Activated CD4-positive, alpha-beta T cell treated with anti-CD3 and anti-CD28 coated beads for 48 hours (primary cell): ENCODE data around the gene KIRREL1.

Experiments used
- DNase-seq: peaks from one replicate; pipeline ENCODE4 v3.0.0-alpha.2; 2020

Gene KIRREL1

DNA sequence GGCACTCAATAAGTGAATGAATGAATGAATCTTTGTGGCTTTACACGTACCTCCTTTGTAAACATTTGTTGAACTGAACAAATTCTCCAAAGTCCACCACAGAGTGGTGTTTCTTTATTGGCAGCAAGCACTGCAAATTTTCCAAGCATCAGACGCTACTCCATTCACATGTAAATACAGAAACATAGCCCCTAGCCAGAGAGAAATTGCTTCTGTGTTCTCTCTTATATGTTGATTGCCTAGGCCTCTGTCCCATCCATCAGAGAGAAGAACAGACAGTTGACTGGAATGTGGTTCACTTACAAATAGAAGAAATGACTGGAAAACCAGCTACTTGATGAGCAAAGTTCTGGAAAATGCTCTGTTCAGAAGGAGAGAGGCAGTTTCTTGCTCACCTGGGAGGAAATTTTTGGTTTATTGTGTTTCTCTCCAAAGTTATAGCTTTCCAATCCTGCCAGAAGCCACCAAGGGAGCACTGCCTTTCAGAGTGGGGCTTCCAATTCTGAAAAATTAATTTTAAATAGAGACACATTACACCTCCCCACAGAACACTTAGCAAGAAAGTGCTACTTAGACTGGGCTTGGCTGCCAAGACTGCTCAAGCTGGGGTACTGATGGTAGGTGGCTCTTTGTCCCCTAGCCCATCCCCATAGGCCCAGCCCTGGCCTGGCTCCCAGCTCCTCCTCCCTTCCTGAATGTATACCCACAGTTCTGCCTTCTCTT, 18.1 kb upstream of the KIRREL1 start:
- DNase-seq = no peak

DNA sequence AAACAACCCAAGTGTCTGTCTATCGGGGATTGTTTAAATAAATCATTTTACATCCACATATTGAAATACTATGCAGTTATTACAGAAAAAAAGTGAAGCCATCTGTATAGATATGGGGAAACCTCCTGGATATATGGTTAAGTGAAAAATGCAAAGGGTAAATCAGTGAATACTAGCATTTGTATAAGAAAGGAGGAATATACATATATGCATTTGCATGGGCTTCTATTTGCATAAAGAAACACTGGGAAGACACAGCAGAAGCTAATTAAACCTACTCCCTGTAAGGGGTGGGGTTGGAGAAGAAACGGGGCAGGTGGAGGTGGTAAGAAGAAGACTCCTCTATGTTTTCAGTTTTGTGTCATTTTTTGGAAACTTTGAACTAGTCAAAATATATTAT, 16.6 kb upstream of the KIRREL1 start:
- no peak for DNase-seq

DNA sequence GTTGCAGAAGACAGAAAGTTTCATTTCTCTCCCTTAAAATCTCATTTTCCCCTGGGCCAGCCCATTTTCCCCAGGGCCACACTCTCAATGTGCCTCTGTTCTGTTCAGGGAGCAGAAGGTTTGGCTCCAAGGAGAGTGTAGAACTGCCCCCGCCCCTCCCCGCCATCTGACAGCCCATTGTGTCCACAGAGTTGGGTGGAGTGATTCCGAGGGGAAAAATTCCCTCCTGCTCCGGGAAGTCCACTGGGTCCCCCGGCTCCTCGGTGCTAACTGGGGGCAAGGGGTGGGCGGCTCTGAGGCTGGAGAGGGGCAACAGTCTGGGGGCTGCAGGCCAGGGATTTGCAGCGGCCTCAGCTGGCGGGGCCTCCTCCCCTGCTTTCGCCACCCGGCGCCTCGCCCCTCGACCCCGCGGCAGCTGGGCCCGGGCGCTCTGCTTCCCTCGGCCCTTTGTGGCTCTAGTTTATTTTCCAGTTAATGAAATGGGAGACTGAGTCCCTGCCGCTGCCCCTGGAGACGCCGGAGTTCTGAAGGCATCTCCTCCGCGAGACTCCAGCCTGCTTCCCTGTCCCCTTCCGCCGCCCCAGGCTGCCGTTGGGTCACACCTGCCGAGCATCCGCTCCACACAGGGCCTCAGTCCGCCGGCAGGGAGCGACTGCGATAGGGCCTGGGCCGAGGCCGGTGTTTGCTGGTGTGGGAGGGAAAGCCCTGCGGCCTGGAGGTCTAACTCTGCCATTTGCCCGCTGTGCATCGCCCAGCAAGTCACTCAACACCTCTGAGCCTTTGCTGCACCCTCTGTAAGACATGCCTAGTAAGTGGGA, 14.7 kb upstream of the KIRREL1 start:
- no peak for DNase-seq

DNA sequence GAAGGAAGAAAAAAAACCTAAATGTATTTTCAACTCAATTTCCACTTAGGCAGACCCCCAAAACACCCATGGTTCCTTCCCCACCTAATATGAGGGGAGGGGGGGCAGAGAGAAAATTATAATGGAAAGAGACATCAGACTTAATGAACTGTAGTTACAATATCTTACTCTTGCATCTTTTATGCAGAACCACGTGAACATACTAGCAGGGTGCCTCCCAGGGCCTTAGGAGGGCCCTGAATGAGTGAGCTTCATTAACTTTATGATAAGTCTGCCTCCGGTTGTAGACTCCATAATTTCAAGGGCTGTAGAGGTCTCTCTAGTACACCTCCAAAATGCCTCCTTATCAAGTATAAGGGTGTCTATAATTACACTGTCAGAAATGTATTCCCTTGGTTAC, 11.3 kb upstream of the KIRREL1 start:
- DNase-seq = no peak

DNA sequence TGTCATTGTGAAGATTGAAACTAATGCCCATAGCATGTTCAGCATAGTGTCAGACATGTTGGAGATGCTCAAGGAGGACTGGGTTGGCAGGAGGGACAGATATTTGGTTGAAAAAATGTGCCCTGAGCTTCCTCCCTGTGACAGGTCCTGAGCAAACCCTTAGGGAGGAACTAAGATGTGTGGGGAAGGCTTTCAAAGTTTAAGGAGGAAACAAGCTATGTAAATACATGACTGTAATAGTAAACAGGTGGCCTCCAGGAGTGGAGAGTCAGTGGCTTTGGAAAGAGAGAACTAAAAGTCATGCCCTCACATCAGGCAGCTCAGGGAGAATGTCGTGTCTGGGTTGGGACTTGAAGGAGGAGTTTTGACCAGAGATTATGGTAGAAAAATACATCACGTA, 9.7 kb upstream of the KIRREL1 start:
- no peak for DNase-seq

DNA sequence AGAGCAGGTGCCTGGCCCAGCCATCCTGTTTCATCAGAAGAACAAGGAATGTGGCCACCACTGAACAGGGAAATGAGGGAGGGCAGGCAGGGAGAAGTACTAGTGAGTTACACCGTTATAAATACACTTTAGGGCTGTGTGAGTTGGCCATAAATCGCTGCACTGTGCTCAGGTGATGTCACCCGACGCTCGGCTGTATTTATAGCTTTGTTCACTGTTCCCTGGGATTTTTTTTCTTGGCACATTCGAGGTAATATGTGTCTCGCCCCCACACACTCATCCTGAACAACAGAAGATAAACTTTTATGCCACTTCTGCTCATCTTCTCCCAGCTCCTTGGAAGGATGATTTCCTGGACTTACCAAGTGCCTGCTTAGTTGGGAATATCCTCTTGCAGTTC, 9.0 kb upstream of the KIRREL1 start:
- DNase-seq = no peak

DNA sequence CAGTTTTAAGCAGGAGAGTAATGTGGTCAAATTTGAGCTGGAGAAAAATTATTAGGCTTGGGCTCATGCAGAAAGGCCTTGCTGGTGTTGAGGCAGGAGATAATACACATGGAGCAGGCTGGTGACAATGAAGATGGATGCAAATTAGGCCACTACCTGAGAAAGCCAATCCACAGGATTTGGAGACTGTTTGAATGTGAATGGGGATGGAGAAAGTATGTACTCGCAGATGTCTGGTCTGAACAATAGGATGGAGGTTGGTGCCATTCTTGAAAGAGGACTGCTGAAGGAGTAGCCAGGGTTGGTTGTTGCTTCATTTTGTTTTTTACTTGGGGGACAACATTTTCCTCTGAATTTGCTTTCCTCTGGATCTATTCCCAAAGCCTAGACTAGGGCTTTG, 8.0 kb upstream of the KIRREL1 start:
- no peak for DNase-seq

DNA sequence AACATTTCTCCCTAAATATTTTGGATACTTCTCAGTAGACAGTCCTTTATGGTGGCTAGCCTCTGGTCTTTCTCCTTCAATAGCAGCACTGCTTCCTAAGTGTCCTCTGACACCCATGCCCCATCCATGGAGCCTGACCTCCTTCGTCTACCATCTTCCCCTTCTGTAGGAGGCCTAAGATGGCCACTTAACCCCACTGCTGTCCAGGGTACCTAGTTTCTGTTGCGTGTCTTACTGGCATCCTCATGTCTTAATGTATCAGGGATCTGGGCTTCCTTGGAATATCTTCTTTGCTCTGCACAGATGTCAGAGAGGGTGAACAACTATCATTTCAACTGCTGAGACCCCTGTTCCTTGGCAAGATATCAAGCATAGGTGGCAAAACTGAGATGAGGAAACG, 5.4 kb upstream of the KIRREL1 start:
- DNase-seq = no peak

DNA sequence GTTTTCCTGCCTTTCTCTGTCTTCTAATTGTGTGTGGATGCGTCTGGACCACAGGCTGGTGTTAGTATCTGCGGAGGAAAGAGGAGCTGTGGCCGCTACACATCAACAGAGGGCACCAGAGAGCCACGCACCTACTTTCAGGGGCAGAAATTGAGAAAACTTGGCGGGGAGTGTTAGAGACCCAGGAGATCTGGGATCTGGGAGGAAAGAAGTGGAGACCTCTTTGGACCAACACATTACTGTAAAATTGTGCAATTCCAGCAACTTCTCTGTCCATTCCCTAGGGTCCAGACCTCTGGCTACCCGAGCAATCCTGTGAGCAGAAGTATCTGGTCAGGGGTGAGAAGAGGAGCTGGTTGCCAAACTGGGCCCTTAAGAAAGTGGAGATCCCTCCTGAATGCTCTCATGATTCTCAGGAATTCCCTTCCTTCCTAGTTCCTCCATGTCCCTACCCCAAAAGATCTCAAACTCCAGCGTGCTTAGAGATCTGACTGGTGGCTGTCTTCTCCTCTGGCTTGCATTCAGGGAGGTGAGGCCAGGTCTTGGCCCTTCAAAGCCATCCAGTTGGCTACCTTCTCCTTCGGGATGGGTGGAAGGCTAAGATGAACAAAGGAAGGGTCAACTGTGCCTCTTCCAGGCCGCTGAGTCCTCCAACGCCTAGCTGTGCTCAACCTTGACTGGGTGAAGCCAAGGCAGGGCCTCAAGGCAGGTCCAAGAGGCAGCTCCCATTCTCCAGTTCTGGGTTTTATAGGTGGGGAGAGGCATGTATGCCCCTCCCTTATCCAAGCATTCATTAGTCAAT, 1.2 kb upstream of the KIRREL1 start:
- peak; percentile 65 for DNase-seq

DNA sequence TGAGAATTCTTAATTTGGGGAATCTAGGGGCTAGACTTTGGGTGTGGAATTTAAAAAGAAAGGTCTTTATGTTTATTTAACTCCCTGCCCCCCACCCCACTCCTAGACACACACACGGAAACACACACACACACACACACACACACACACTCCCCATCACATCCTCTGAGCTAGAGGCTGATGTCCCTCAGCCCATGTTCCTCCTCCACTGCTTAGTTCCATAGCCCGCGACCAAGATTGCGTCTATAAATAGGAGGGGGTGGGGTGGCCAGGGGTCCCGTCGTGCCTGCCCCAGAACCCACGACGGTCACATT, 655 bp upstream of the KIRREL1 start:
- DNase-seq = no peak

DNA sequence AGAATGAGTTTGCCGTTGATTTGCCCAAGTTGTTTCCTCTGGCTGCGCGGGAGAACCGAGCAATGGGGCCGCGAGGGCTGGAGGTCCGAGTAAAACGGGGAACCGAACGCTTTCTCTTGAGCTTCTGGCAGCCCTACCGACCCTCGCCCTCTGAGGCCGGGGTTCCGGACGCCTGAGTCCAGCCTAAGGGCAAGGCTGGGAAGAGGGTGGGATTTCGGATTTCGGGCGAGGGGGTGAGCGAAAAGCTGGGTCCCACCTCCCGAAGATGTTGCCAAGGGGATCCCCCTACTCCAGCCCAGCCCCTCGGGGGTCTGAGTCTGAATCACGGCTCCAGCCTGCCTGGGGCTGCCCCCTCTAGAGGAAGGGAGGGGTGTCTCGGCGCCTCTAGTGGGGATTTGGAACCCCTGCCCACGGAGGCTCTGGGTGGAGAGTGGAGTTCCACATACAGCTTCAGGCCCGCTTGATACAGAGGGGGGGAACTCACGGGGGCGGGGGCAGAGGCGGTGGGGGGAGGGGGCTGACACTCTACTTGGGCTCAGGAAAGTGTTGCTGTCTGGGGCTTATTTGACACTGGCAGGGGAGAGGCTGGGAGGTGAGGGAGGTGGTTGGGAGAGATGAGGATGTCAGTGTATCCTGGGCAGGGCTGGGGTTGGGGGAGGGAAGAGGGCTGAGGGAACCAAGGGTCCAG, 617 bp downstream of the KIRREL1 start:
- DNase-seq = no peak

DNA sequence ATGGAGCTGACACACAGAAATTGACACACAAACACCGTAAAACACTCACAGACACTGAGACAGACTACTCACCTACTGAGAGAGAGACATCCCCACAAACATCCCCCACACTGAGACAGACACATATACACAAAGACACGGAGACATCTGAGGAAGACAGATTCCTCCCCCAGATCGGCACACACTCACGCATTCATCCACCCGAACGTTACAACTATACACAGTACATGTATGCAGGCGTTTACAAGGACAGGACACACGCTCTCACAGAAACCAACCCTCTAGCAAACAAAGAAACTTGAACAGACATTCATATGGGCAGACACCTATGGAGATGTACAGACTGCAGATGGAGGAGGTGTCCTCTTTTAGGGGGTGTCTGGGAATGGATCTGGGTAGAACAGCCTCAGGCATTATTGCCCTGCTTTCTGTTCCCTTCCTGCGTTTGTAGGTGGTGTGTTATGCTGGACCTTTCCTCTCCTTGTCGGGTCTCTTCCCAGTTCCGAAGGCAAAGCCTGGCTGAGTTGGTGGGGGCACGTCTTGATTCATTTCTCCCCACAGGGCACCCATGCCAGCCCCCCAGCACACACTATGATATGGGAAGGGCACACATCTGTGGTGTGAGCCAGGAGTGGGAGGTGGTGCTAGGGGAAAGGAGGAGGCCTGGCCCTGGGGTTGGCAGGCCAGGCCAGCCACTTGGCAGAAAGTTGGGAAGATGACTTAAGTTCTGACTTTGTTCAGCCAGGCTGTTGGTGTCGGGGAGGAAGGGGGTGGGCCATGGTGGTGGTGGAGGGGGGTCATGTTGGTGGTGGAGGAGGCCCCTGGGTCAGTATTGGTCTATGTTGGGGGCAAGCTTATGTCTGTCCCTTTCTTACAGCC, 1.5 kb downstream of the KIRREL1 start:
- no peak for DNase-seq

DNA sequence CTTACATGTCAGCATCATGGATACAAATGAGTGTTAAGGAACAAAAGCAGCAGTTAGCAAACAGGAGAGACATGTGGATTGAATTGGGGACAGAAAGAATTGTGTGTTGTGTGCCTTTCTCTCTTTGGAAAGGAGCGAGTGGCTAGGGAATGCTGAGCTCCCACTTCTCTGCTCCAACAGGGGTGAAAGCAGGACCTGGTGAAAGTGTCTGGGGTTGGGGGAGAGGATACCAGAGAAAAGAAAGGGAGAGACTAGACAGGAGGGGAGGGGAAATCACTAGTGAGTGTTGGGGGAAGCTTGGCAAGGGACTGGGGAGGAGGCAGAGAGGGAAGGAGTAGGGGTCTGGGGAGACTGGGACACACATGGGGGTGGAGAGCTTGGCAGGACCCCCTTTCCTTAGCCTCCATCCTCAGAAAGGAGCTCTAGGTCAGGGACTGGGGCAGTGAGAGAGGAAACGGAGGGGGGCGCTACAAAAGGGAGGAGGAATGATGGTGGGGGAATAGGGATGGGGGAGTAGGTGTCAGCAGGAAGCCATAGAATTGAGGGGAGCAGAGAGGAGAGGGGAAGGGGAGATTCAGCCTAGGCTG, 2.2 kb downstream of the KIRREL1 start:
- no peak for DNase-seq

DNA sequence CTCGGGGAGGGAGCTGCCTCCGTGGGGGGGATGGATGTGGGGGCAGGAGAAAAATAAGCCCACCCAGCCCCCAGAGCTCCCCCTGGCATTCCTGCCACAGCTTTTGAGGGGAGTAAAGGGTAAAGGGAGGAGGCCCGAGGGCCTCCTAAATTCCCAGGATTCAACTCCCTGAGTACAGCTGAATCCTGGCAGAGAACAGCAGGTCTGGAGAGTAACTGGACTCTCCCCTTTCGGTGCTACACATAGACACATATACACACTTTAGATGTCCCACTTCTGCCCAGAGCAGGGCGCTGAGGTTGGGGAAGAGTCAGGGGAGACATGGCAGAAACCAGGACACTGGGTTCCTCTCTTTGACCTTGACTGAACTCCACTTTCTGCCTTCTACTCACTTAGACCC, 3.0 kb downstream of the KIRREL1 start:
- no peak for DNase-seq

DNA sequence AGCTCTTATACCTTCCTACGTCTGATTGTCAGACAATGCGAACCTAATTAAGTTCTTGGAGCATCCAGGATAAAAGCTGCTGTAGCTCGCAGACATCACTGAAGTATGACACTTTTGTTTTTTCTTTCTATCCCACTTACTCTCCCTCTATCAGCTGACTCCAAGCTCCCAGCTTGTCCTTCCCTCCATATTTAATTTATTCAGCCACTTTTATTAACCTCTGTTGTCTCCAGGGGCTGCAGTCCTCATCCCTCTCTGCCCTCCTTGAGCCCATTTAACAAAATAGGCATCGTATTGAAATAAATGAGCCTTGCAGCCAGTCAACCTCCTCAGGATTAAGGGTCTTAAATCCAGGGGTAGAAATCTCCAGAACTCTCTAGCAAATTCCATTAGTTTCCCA, 7.1 kb downstream of the KIRREL1 start:
- no peak for DNase-seq

DNA sequence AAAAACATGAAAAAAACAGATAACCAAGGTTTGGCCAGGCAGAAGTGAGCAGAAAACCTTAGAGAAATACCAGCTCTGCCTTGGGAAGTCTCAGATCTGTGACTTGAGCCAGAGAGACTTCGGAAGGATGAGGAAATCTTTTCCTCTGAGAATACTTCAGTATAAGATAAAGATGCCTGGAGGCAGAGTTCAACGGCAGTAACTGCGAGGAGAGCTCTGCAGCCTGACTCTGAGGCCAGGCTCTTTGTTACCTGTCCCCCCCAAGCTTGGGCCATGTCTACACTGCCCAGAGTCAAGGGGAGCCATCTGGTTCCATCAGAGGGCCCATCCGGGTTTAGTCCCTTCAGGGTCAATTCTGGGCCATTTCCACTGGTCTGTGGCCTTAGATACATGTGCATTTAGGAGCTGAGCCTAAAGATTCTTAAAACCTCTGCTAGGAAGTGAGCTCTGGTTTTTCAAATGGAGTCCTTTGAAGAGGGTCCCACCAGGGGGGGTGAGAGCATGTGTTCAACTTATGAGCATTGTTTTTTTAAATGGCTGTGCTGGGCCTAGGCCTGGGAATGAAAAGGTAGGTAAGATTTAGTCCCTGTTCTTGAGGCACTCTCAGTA, 8.7 kb downstream of the KIRREL1 start:
- DNase-seq = no peak

DNA sequence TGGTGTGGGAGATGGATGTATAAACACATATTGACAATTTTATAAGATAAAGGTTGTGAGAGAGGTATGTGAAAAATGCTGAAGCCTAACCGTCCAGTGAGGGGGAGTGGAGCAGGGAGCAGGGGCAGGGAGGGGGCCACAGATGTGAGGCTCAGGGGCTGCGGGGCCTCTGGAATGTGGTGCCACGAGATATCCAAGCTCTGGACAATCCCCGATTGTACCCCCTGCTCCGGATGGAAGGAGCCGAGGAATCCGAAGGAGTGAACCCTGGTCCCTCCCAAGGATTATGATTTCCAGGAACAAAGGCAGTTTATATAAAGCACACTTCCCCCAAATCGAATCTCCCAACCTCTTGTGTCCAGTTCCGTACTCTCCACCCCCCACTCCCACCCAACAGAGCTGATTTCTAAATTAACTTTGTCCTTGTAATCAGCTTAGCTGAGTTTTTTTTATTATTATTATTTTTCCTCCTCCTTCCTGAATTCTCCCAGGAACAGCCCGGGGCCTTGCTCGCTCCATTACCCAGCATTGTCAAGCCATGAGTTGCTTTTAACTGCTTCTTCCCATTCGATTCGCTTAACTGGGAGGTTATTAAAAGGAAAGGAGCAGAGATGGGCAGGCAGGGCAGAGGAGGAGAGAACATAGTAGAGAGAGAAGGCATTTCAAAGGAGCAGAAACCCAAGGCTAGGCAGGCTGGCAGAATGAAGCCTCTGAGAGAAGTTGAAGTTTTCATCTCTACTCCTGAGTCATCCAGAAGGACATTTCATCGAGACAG, 9.4 kb downstream of the KIRREL1 start:
- no peak for DNase-seq

DNA sequence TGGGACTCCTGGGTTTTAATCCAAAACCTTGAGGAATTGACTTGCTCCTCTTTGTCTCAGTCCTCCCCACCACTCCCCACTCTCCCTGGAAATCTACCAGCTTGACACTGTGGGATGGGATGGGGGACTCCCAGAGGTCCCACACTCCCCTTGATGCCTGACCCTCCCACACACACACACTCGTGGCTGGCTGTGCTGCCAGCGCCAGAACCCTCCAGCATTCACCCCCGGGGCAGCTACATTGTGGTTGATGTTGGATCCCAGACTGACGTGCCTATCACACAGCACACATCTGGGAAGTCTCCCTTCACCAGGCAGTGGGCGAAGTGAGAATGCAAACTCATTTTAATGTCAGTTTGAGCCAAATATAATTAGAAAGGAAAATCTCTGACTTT, 10.0 kb downstream of the KIRREL1 start:
- DNase-seq = no peak

DNA sequence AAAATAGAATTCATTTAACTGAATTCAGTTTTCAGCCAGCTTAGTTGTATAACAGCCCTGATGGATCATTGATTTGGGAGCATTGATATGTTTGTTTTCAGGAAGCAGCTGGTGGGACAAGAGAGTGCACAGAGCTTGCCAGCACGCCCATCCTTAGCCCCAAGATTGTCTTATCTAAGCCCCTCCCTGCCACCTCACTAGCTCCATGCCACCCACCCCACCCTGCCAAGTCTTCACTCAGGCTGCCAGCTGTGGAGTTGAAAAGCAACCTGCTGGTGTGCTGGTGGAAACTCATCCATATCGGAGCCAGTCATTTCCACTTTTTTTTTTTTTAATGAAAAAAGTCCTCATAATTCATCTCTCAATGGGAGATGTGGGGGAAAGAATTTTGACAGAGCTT, 11.8 kb downstream of the KIRREL1 start:
- no peak for DNase-seq

DNA sequence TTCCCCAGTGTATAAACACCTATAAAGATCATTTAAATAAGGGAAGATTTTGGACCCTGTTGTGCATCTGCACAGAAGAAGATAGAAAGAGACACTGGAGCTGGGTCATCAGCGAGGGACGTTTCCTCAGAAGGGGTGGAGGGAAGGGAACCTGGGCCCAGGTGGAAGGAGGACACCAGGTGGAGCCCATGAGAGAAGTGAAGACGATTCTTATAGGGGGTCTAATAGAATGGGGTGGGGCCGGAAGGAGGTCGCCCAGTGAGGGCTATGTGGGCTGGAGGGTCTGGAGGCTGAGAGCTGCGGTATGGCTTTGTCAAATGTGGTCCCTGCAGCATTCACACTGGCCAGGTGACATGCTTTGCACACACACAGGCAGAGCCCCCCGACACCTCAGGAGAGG, 13.7 kb downstream of the KIRREL1 start:
- no peak for DNase-seq
